Bronchial epithelial cell (primary cell): ENCODE results near the gene SSBP4. TPM values are rescaled to one million over a fixed set of nuclear protein-coding genes. Genes with fewer than 3 reads are reported as not detected.

ENCODE experiments used
- DNase-seq: peaks from one replicate; pipeline ENCODE4 v3.0.0-alpha.2; 2010; ENCODE audit warnings: low read depth
- FAIRE-seq: peaks from 2 replicates; lab custom pipeline; 2011; peaks lifted over from hg19 to GRCh38; lab: Jason Lieb, UNC
- H3K27me3 ChIP-seq: 2 replicates; pipeline ENCODE4 v1.5.1; 2011; ENCODE audit warnings: low read length; ENCODE audit not compliant: control insufficient read depth, insufficient read depth
- H3K36me3 ChIP-seq: 2 replicates; pipeline ENCODE4 v1.5.1; 2011; ENCODE audit warnings: low read length; ENCODE audit not compliant: control insufficient read depth, insufficient read depth
- H3K4me3 ChIP-seq: 2 replicates; pipeline ENCODE4 v1.5.1; 2011; ENCODE audit warnings: mild to moderate bottlenecking, low read depth, low read length, control low read depth
- CTCF ChIP-seq: IDR thresholded peaks from 2 replicates; pipeline ENCODE4 v1.5.1; 2011; ENCODE audit warnings: mild to moderate bottlenecking, moderate library complexity, low read length, control low read depth, inconsistent platforms; ENCODE audit not compliant: insufficient read depth, severe bottlenecking
- total RNA-seq: library from RNA; depleted of rRNA; stranded (reverse); fragments of >200 nt; gene quantifications from 2 replicates; pipeline ENCODE4 v1.2.1, GENCODE V29; 2014

SSBP4 gene
- total RNA-seq, 1 donor from 2014 or later, result 17.1 TPM

GRCh38 chr19:18412610-18413239 lies 6.5 kb upstream of the SSBP4 start:
- FAIRE-seq (no peak), DNase-seq (no peak)
- H3K36me3 ChIP-seq, result no peaks in the 10 kb centered on the region
- no peak overlapping the region for H3K4me3 ChIP-seq
- TF ChIP-seq CTCF, result no peak
- H3K27me3 ChIP-seq, result no peaks in the 10 kb centered on the region

DNA sequence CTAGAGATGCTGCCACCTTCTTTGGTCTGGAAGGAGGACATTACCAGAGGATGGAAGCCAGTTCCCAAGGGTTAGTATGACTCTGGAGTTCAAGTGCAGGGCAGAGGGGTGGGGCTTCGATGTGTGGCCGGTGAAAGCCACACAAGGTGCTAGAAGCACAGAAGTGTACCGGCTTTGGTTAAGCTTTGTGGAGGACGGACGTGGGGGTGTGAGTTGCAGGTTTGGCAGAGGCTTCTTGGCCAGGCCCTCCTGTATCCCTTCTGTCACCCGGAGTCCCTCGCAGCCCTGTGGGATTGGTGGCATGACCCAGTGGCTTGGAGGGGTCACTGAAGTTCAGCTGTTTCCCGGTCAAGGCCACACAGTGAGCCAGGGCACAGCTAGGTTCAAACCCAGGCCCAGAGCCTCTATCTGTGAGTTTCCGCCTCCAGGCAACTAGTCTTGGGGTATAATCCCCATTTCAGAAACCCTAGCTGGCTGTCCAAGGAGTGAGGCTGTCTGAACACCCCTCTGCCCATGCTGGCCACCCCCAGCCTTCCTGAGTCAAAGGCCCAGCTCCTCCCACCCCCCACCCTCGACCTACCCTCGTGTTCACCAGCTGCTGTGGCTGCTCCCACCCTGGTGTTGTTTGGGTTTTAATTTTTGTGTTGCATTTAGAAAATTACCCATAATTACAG lies 4.6 kb upstream of the SSBP4 start:
- DNase-seq, result no peak
- H3K4me3 ChIP-seq, result no peak overlapping the region
- no peak for TF ChIP-seq CTCF
- no peaks in the 10 kb centered on the region for H3K36me3 ChIP-seq
- no peaks in the 10 kb centered on the region for H3K27me3 ChIP-seq
- FAIRE-seq, result no peak

- no peak for TF ChIP-seq CTCF
- no peak overlapping the region for H3K4me3 ChIP-seq
- FAIRE-seq, result no peak
- DNase-seq, result no peak
- no peaks in the 10 kb centered on the region for H3K27me3 ChIP-seq
- no peaks in the 10 kb centered on the region for H3K36me3 ChIP-seq
Observed at GRCh38 chr19:18415178-18415867, 3.9 kb upstream of the SSBP4 start.

DNA sequence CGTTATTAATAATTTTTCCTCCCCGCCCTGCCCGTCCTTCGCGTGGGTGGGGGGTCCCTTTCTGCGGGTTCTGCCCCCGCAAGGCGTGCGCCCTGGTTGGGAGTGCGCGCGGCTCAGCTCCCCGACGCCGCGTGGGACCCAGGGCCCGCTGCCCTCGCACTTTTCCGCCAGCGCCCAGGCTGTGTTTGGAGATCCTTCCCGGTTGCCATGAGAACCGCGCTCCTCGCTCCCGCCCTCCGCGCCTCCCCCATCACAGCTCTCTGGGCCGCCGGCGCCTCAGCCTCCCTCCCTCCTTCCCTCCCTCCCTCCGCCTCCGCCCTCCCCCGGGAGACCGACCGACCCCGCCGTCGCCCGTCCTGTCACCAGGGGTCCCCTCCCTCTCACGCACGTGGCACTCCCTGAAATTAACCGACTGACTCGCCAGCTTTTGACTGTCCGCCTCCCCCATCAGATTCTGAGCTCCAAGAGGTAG lies 2.4 kb upstream of the SSBP4 start:
- Histone ChIP-seq H3K27me3 (no peaks in the 10 kb centered on the region), H3K36me3 (no peaks in the 10 kb centered on the region), H3K4me3 (peak overlapping the region; percentile 30)
- FAIRE-seq (no peak), DNase-seq (no peak)
- TF ChIP-seq CTCF, result no peak

GRCh38 chr19:18417250-18418028 lies 1.8 kb upstream of the SSBP4 start:
- H3K4me3 ChIP-seq, result peak overlapping the region; percentile 30
- TF ChIP-seq CTCF, result no peak
- FAIRE-seq (no peak), DNase-seq (no peak)
- H3K27me3 ChIP-seq, result no peaks in the 10 kb centered on the region
- H3K36me3 ChIP-seq, result no peaks in the 10 kb centered on the region
